ENCODE results near the gene SGSH. TPM values are rescaled to one million over a fixed set of nuclear protein-coding genes. Genes with fewer than 3 reads are reported as not detected.

Gene SGSH
- total RNA-seq, 1 experiment from 2014 or later: 42.8 TPM

DNA sequence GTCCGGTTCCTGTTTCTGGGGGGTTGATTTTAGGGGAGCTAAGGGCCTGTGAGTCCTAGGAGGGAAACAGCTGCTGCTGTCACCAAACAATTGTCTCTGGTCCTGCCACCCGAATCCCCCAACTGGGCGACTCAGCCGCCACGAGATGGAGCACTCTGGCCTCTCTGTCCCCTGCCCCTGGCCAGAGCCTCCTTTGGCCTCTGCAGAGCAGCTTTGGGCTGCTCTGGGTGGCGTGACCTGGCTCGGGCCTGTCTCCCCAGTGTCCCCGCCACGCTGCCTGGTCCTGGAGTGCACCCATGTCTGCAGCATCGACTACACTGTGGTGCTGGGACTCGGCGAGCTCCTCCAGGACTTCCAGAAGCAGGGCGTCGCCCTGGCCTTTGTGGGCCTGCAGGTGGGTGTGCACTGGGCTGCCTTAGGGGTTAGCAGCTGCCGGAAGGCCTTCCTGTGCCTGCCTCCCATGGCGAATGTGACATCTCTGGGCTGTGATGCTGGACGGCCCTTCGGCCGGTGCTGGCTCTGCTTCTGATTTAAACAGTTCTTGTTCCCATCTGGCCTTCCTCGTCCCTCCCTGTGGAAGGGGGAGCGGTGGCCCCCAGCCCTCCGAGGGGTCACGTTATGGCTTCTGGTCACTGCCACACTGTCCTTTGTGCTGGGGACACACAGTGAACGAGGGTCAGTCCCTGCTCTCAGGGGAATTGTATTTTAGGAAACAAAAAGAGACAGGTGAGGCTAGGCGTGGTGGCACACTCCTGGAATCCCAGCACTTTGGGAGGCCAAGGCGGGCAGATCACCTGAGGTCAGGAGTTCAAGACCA is 29.0 kb upstream of the SGSH start:
- Histone ChIP-seq H3K9me3 (no peaks in the 10 kb centered on the region), H3K27me3 (replicated peaks; ENCODE audit: control insufficient read depth, insufficient read depth, low read length) (no peaks in the 10 kb centered on the region), H3K4me1 (no peaks in the 10 kb centered on the region), H3K4me3 (ENCODE audit: low read depth, low read length) (no peak overlapping the region), H3K36me3 (ENCODE audit: control insufficient read depth, insufficient read depth, low read length) (0 out of 2 replicates have a peak, but pooled peaks cover 2% of the 10 kb centered on the region)
- ChIA-PET CTCF (interaction anchor here (0.6 kb wide), 1 partner anchor 121 kb away, joined by 3 read pairs; no protein-coding TSS in a partner anchor), POLR2A (no interaction called here)
- Mint-ChIP-seq H3K27me3 (ENCODE audit: insufficient read depth, unreplicated experiment) (no peaks in the 10 kb centered on the region), H3K4me1 (ENCODE audit: low read depth, unreplicated experiment) (peaks cover 3% of the 10 kb centered on the region), H3K4me3 (ENCODE audit: unreplicated experiment) (no peak overlapping the region), H3K36me3 (ENCODE audit: insufficient read depth, unreplicated experiment) (peaks cover 14% of the 10 kb centered on the region), H3K9me3 (ENCODE audit: unreplicated experiment) (no peaks in the 10 kb centered on the region), H3K27ac (ENCODE audit: unreplicated experiment) (no peak overlapping the region)
- no peak for DNase-seq
- BruUV-seq (replicated peaks): no TSS peak
- TF ChIP-seq, protein P1, sequence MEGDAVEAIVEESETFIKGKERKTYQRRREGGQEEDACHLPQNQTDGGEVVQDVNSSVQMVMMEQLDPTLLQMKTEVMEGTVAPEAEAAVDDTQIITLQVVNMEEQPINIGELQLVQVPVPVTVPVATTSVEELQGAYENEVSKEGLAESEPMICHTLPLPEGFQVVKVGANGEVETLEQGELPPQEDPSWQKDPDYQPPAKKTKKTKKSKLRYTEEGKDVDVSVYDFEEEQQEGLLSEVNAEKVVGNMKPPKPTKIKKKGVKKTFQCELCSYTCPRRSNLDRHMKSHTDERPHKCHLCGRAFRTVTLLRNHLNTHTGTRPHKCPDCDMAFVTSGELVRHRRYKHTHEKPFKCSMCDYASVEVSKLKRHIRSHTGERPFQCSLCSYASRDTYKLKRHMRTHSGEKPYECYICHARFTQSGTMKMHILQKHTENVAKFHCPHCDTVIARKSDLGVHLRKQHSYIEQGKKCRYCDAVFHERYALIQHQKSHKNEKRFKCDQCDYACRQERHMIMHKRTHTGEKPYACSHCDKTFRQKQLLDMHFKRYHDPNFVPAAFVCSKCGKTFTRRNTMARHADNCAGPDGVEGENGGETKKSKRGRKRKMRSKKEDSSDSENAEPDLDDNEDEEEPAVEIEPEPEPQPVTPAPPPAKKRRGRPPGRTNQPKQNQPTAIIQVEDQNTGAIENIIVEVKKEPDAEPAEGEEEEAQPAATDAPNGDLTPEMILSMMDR (IDR thresholded peaks at IDR 0.05; ENCODE audit: insufficient read depth in 1 of 2, low read depth in 1 of 2, low read length in 1 of 2, severe bottlenecking in 1 of 2, unreplicated experiment in 1 of 2): no peak
- intact Hi-C loops (cut with micrococcal nuclease; ENCODE audit: unreplicated experiment): no loop called here

DNA sequence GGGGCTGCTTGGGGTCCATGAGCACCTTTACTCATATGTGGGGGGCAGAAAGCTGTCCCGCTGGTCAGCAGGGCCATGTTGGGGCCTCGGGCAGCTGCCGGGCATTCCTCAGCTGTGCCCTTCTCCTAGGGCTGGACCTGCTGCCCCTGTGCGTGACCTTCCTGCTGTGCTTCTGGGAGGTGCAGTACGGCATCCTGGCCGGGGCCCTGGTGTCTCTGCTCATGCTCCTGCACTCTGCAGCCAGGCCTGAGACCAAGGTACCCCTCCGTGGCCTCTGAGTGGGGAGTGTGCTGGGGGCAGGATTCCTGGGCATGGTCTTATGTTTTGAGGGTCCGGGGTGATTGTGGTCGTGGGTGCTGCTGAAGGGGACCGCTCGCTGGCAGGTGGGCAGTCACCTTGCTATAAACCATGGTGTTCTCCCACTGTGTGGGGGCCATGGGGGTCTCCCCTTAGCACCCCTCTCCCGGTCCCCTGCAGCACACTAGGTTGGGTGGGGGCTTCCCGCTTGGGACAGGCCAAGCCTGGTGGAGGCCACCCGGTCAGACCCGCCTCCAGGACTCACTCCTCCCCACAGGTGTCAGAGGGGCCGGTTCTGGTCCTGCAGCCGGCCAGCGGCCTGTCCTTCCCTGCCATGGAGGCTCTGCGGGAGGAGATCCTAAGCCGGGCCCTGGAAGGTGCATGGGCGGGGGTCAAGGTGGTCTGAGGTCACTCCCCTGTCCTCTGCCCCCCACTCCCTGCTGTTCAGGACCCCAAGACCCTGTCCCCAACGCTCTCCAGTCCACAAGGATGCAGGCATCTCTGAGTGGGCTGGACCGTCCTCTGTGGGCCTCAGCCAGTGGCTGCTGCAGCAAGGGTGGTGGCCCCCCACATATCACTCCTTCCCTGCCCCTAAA is 28.1 kb upstream of the SGSH start:
- Mint-ChIP-seq H3K9me3 (ENCODE audit: unreplicated experiment) (no peaks in the 10 kb centered on the region), H3K4me1 (ENCODE audit: low read depth, unreplicated experiment) (no peaks in the 10 kb centered on the region), H3K36me3 (ENCODE audit: insufficient read depth, unreplicated experiment) (peaks cover 14% of the 10 kb centered on the region), H3K27me3 (ENCODE audit: insufficient read depth, unreplicated experiment) (no peaks in the 10 kb centered on the region), H3K27ac (ENCODE audit: unreplicated experiment) (no peak overlapping the region), H3K4me3 (ENCODE audit: unreplicated experiment) (no peak overlapping the region)
- Histone ChIP-seq H3K4me3 (ENCODE audit: low read depth, low read length) (no peak overlapping the region), H3K27me3 (replicated peaks; ENCODE audit: control insufficient read depth, insufficient read depth, low read length) (no peaks in the 10 kb centered on the region), H3K4me1 (no peaks in the 10 kb centered on the region), H3K9me3 (no peaks in the 10 kb centered on the region), H3K36me3 (ENCODE audit: control insufficient read depth, insufficient read depth, low read length) (0 out of 2 replicates have a peak, but pooled peaks cover 2% of the 10 kb centered on the region)
- ChIA-PET POLR2A (no interaction called here), CTCF (no interaction called here)
- TF ChIP-seq, protein P1 (IDR thresholded peaks at IDR 0.05; ENCODE audit: insufficient read depth in 1 of 2, low read depth in 1 of 2, low read length in 1 of 2, severe bottlenecking in 1 of 2, unreplicated experiment in 1 of 2): no peak
- intact Hi-C loops (cut with micrococcal nuclease; ENCODE audit: unreplicated experiment): no loop called here
- BruUV-seq (replicated peaks): no TSS peak
- DNase-seq: no peak

DNA sequence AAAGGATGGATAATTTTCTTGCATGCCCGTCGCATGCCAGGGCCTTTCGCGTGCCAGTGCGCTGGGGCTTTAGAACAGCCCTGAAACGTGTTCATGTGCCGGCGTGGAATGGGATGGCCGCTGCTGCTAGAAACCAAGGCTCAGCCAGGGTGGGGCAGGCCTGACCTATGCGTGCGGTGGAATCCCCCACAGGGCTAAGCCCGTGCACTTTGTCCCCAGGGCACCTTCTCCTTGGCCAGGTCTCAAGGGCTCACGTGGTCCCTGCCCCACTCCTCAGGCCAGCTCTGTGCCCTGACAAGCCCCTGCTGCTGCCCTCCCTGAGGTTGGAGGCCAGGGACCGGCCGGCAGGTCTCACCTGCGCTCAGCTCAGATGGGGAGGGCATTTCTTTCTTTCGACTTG is 27.4 kb upstream of the SGSH start:
- TF ChIP-seq, protein P1 (IDR thresholded peaks at IDR 0.05; ENCODE audit: insufficient read depth in 1 of 2, low read depth in 1 of 2, low read length in 1 of 2, severe bottlenecking in 1 of 2, unreplicated experiment in 1 of 2): no peak
- H3K9me3 Mint-ChIP-seq (ENCODE audit: unreplicated experiment): no peaks in the 10 kb centered on the region
- Histone ChIP-seq H3K4me3 (ENCODE audit: low read depth, low read length) (no peak overlapping the region), H3K36me3 (ENCODE audit: control insufficient read depth, insufficient read depth, low read length) (0 out of 2 replicates have a peak, but pooled peaks cover 2% of the 10 kb centered on the region), H3K27me3 (replicated peaks; ENCODE audit: control insufficient read depth, insufficient read depth, low read length) (no peaks in the 10 kb centered on the region), H3K9me3 (no peaks in the 10 kb centered on the region), H3K4me1 (no peaks in the 10 kb centered on the region)
- ChIA-PET POLR2A (no interaction called here), CTCF (interaction anchor here (0.6 kb wide), 1 partner anchor 16 kb away, joined by 6 read pairs; no protein-coding TSS in a partner anchor)
- H3K4me1 Mint-ChIP-seq (ENCODE audit: low read depth, unreplicated experiment): no peaks in the 10 kb centered on the region
- DNase-seq: no peak
- H3K27ac Mint-ChIP-seq (ENCODE audit: unreplicated experiment): no peak overlapping the region
- H3K4me3 Mint-ChIP-seq (ENCODE audit: unreplicated experiment): no peak overlapping the region
- BruUV-seq (replicated peaks): no TSS peak
- no peaks in the 10 kb centered on the region for H3K27me3 Mint-ChIP-seq (ENCODE audit: insufficient read depth, unreplicated experiment)
- intact Hi-C loops (cut with micrococcal nuclease; ENCODE audit: unreplicated experiment): no loop called here
- peaks cover 7% of the 10 kb centered on the region for H3K36me3 Mint-ChIP-seq (ENCODE audit: insufficient read depth, unreplicated experiment)

Measured in Caco-2 (cell line).